Bronchial epithelial cell (primary cell): ENCODE measurements around the gene DCLK2. TPM values are rescaled to one million over a fixed set of nuclear protein-coding genes. Genes with fewer than 3 reads are reported as not detected.
A peak's percentile ranks its signal among the peaks of the same experiment; 100 is the strongest.

Source experiments
- DNase-seq: peaks from one replicate; pipeline ENCODE4 v3.0.0-alpha.2; 2010; ENCODE audit warnings: low read depth
- FAIRE-seq: peaks from 2 replicates; lab custom pipeline; 2011; peaks lifted over from hg19 to GRCh38; lab: Jason Lieb, UNC
- H3K27me3 ChIP-seq: 2 replicates; pipeline ENCODE4 v1.5.1; 2011; ENCODE audit warnings: low read length; ENCODE audit not compliant: control insufficient read depth, insufficient read depth
- H3K36me3 ChIP-seq: 2 replicates; pipeline ENCODE4 v1.5.1; 2011; ENCODE audit warnings: low read length; ENCODE audit not compliant: control insufficient read depth, insufficient read depth
- H3K4me3 ChIP-seq: 2 replicates; pipeline ENCODE4 v1.5.1; 2011; ENCODE audit warnings: mild to moderate bottlenecking, low read depth, low read length, control low read depth
- CTCF ChIP-seq: IDR thresholded peaks from 2 replicates; pipeline ENCODE4 v1.5.1; 2011; ENCODE audit warnings: mild to moderate bottlenecking, moderate library complexity, low read length, control low read depth, inconsistent platforms; ENCODE audit not compliant: insufficient read depth, severe bottlenecking
- total RNA-seq: library from RNA; depleted of rRNA; stranded (reverse); fragments of >200 nt; gene quantifications from 2 replicates; pipeline ENCODE4 v1.2.1, GENCODE V29; 2014

The DCLK2 gene
- total RNA-seq, 1 donor from 2014 or later = not detected

- no peaks in the 10 kb centered on the region for H3K27me3 ChIP-seq
- no peak overlapping the region for H3K4me3 ChIP-seq
- TF ChIP-seq CTCF = no peak
- DNase-seq = no peak
- no peak for FAIRE-seq
- H3K36me3 ChIP-seq = no peaks in the 10 kb centered on the region
These were observed 174.1 kb downstream of the DCLK2 start for GRCh38 chr4:150252306-150252705.

- no peak for DNase-seq
- no peak overlapping the region for H3K4me3 ChIP-seq
- TF ChIP-seq CTCF = no peak
- no peak for FAIRE-seq
- H3K36me3 ChIP-seq = no peaks in the 10 kb centered on the region
- H3K27me3 ChIP-seq = no peaks in the 10 kb centered on the region
These were observed 174.5 kb downstream of the DCLK2 start for GRCh38 chr4:150252741-150253140.

- DNase-seq = no peak
- FAIRE-seq = no peak
- H3K36me3 ChIP-seq = no peaks in the 10 kb centered on the region
- no peak for TF ChIP-seq CTCF
- no peak overlapping the region for H3K4me3 ChIP-seq
- no peaks in the 10 kb centered on the region for H3K27me3 ChIP-seq
These were observed 175.2 kb downstream of the DCLK2 start for GRCh38 chr4:150253416-150253815.

GRCh38 chr4:150253965-150254630 is 175.9 kb downstream of the DCLK2 start:
- no peak for DNase-seq
- no peak for TF ChIP-seq CTCF
- Histone ChIP-seq H3K27me3 (no peaks in the 10 kb centered on the region), H3K4me3 (no peak overlapping the region), H3K36me3 (no peaks in the 10 kb centered on the region)
- FAIRE-seq = no peak

- Histone ChIP-seq H3K4me3 (no peak overlapping the region), H3K36me3 (no peaks in the 10 kb centered on the region), H3K27me3 (no peaks in the 10 kb centered on the region)
- DNase-seq = no peak
- no peak for TF ChIP-seq CTCF
- peak; percentile 7 for FAIRE-seq
These were observed 177.5 kb downstream of the DCLK2 start for GRCh38 chr4:150255610-150256224.

GRCh38 chr4:150256225-150256620 is 178.0 kb downstream of the DCLK2 start:
- FAIRE-seq (no peak), DNase-seq (no peak)
- Histone ChIP-seq H3K27me3 (no peaks in the 10 kb centered on the region), H3K36me3 (no peaks in the 10 kb centered on the region), H3K4me3 (no peak overlapping the region)
- no peak for TF ChIP-seq CTCF
